AG04450 (cell line): Measurements from ENCODE around the gene AMIGO3. TPM values are rescaled to one million over a fixed set of nuclear protein-coding genes. Genes with fewer than 3 reads are reported as not detected.
"Not testable (repeated sequence)": the region's sequence is repeated elsewhere in the genome, so short reads cannot be mapped to it uniquely, and the experiment has no call there.

Experiments
- CTCF ChIA-PET: fragments of 300-600, 350-600 bp; formaldehyde crosslinking; extraction: SDS; loops from one replicate; lab custom pipeline; 2022; ENCODE audit warnings: antibody characterized with exemption, inconsistent platforms; lab: Charles Lee
- POLR2A ChIA-PET: fragments of 350-600 bp; formaldehyde crosslinking; extraction: SDS; loops from one replicate; lab custom pipeline; 2021; ENCODE audit warnings: antibody characterized with exemption, inconsistent platforms; lab: Yijun Ruan, JAX
- DNase-seq: peaks from one replicate; pipeline ENCODE4 v3.0.0-alpha.2; 2011; ENCODE audit warnings: low read depth, low spot score
- H3K27ac ChIP-seq: one replicate; pipeline ENCODE4 v1.5.1; 2012; ENCODE audit warnings: low read depth, low read length, control low read depth
- H3K27me3 ChIP-seq: one replicate; pipeline ENCODE4 v1.6.0; 2012; ENCODE audit warnings: low read length; ENCODE audit not compliant: control insufficient read depth, insufficient read depth
- H3K4me3 ChIP-seq: 2 replicates; pipeline ENCODE4 v1.5.1; 2011; ENCODE audit warnings: mild to moderate bottlenecking, low read depth, low read length, control low read depth
- H3K9me3 ChIP-seq: 2 replicates; pipeline ENCODE4 v1.5.1; 2012; ENCODE audit warnings: low read length; ENCODE audit not compliant: control insufficient read depth, insufficient read depth
- polyA plus RNA-seq: library from polyadenylated mRNA; depleted of rRNA; stranded (reverse); fragments of >200 nt; gene quantifications from 2 replicates; pipeline ENCODE4 v1.2.3, GENCODE V29; 2011
- TF ChIP-seq, protein P1 (sequence below): IDR thresholded peaks from 2 replicates; pipeline ENCODE4 v1.5.1; 2011; ENCODE audit warnings: low read depth, low read length, control low read depth, inconsistent platforms

The AMIGO3 gene
- polyA plus RNA-seq, 1 experiment = not detected

DNA sequence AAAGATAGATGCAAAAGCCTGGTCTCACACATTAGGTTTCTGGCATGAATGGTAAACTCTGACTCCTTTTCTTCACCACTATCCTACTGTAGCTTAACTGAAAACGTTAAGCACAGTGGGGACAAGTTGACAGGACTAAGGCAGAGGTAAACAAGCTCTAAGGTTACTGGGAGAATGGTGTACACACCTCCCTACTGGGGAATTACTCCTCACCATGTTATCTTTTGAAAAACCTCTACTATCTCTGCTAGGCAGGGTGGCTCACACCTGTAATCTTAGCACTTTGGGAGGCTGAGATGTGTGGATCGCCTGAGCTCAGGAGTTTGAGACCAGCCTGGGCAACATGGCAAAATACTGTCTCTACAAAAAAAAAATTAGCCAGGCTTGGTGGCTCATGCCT lies 37.7 kb upstream of the AMIGO3 start:
- Histone ChIP-seq H3K27me3 (no peaks in the 10 kb centered on the region), H3K4me3 (no peak overlapping the region), H3K27ac (no peak overlapping the region), H3K9me3 (no peaks in the 10 kb centered on the region)
- DNase-seq = no peak
- ChIA-PET CTCF (interaction anchor here (0.8 kb wide), 1 partner anchor 82 kb away, joined by 3 read pairs; no protein-coding TSS in a partner anchor), POLR2A (no interaction called here)
- TF ChIP-seq, protein P1, sequence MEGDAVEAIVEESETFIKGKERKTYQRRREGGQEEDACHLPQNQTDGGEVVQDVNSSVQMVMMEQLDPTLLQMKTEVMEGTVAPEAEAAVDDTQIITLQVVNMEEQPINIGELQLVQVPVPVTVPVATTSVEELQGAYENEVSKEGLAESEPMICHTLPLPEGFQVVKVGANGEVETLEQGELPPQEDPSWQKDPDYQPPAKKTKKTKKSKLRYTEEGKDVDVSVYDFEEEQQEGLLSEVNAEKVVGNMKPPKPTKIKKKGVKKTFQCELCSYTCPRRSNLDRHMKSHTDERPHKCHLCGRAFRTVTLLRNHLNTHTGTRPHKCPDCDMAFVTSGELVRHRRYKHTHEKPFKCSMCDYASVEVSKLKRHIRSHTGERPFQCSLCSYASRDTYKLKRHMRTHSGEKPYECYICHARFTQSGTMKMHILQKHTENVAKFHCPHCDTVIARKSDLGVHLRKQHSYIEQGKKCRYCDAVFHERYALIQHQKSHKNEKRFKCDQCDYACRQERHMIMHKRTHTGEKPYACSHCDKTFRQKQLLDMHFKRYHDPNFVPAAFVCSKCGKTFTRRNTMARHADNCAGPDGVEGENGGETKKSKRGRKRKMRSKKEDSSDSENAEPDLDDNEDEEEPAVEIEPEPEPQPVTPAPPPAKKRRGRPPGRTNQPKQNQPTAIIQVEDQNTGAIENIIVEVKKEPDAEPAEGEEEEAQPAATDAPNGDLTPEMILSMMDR = no peak

DNA sequence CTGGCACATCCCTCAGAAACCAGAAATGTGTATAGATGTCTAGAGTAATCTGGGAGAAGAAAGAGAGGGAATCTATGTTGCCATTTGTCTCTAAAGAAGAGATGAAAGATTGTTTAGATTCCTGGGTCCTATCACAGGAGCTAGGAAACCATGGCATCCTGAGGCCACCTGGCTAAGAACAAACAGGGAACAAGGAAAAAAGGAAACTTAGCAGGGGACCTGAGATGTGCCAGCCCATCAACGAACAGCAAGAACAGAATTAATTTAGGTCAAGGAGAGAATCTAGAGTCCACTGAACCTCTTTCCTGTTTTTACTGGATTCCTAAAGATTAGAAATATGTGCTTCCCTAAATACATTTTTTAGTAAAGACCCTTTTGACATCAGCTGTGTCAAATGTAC lies 36.6 kb upstream of the AMIGO3 start:
- no peak overlapping the region for H3K4me3 ChIP-seq
- H3K27me3 ChIP-seq = no peaks in the 10 kb centered on the region
- no peak for DNase-seq
- no peaks in the 10 kb centered on the region for H3K9me3 ChIP-seq
- ChIA-PET POLR2A (no interaction called here), CTCF (interaction anchor here (0.6 kb wide), 1 partner anchor 83 kb away, joined by 3 read pairs; no protein-coding TSS in a partner anchor)
- TF ChIP-seq, protein P1 = no peak
- no peak overlapping the region for H3K27ac ChIP-seq

DNA sequence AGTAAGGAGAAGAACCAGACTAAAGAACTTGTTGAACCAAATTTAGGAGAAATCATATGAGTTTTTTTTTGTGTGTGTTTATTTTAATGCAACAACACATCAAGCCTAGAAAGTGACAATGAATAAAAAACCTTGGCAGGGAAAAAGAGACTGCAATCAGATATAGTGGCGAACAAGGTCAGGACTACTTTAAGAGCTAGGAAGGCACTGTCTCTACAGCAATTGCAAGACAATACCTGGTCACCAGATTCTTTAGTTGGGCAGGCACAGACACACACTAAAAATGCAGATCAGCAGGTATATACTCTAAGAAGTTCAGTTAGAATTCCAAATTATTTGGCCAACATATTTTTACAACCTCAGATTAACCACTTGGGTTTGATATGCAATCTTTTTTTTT lies 35.1 kb upstream of the AMIGO3 start:
- TF ChIP-seq, protein P1 = no peak
- no peak for DNase-seq
- POLR2A ChIA-PET = no interaction called here
- Histone ChIP-seq H3K4me3 (no peak overlapping the region), H3K9me3 (no peaks in the 10 kb centered on the region), H3K27me3 (no peaks in the 10 kb centered on the region), H3K27ac (no peak overlapping the region)
- CTCF ChIA-PET = no interaction called here

DNA sequence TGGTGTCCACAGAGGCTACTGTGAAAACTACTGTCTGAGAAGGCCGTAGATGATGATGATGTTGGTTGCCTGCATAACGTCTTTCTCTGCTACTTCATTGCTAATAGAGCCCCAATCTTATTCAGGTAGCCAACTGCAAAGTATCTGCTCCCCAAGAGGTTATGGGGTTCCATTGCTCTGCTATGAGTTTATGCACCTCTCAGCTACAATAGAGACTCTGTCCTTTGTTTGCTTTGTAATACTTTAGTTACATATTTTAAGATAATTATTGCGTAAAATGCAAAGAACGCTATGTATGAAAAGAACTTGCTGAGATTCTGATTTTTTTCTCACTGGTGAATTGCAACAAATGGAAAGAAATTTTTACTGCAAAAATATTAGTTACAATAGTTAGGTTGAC lies 32.0 kb upstream of the AMIGO3 start:
- H3K4me3 ChIP-seq = no peak overlapping the region
- TF ChIP-seq, protein P1 = no peak
- POLR2A ChIA-PET = interaction anchor here (0.7 kb wide), 1 partner anchor 27 kb away, joined by 4 read pairs; no protein-coding TSS in a partner anchor
- CTCF ChIA-PET = no interaction called here
- H3K9me3 ChIP-seq = no peaks in the 10 kb centered on the region
- no peak for DNase-seq
- H3K27ac ChIP-seq = no peak overlapping the region
- no peaks in the 10 kb centered on the region for H3K27me3 ChIP-seq

DNA sequence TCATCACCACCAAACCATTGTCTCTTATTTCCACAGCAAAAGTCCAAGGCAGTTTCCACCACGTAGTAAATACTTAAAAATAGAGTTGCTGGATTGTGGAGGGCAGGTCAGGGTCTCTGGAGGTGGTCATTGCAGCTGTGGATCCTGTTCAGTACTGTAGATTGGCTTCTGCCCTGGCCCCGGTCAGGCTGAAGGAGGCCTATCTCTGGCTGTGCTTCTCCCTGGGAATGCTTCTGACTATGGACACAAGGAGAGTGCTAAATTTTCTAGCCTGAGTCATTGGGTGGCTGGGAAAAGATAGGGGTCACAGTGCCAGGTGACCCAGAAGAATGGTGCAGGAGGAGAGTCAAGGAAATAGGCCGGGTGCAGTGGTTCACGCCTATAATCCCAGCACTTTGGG lies 30.6 kb upstream of the AMIGO3 start:
- CTCF ChIA-PET = interaction anchor here (0.6 to 0.9 kb wide), 2 partner anchors 10 to 31 kb away, joined by 3 to 4 read pairs; no protein-coding TSS in a partner anchor
- no peak overlapping the region for H3K27ac ChIP-seq
- DNase-seq = no peak
- POLR2A ChIA-PET = no interaction called here
- H3K4me3 ChIP-seq = no peak overlapping the region
- H3K27me3 ChIP-seq = no peaks in the 10 kb centered on the region
- TF ChIP-seq, protein P1 = no peak
- no peaks in the 10 kb centered on the region for H3K9me3 ChIP-seq

DNA sequence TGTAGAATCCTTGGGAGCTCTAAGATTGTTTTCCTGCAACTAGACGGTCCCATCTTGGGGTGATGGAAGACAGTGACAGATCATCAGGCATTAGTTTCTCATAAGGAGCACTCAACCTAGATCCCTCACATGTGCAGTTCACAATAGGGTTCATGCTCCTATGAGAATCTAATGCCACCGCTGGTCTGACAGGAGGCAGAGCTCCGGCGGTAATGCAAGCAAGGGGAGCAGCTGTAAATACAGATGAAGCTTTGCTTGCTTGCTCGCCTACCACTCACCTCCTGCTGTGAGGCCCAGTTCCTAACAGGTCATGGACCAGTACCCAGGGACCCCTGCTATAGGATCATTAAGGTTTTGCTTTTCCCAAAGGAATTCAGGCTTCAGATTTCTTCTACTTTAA lies 29.4 kb upstream of the AMIGO3 start:
- H3K27ac ChIP-seq, DNase-seq, POLR2A ChIA-PET, H3K27me3 ChIP-seq, H3K4me3 ChIP-seq, H3K9me3 ChIP-seq: not testable (repeated sequence)
- CTCF ChIA-PET = interaction anchor here (1.3 kb wide), 1 partner anchor 91 kb away, joined by 4 read pairs; no protein-coding TSS in a partner anchor
